Measurements from ENCODE around the gene SLC26A1. TPM values are rescaled to one million over a fixed set of nuclear protein-coding genes. Genes with fewer than 3 reads are reported as not detected.
A peak's percentile ranks its signal among the peaks of the same experiment; 100 is the strongest.

SLC26A1 gene
- total and polyA plus RNA-seq, 2 donors (not counting 3 experiments of a cell fraction or from before 2014, with no cell fraction given) = 0.10 TPM; not detected in 1

DNA sequence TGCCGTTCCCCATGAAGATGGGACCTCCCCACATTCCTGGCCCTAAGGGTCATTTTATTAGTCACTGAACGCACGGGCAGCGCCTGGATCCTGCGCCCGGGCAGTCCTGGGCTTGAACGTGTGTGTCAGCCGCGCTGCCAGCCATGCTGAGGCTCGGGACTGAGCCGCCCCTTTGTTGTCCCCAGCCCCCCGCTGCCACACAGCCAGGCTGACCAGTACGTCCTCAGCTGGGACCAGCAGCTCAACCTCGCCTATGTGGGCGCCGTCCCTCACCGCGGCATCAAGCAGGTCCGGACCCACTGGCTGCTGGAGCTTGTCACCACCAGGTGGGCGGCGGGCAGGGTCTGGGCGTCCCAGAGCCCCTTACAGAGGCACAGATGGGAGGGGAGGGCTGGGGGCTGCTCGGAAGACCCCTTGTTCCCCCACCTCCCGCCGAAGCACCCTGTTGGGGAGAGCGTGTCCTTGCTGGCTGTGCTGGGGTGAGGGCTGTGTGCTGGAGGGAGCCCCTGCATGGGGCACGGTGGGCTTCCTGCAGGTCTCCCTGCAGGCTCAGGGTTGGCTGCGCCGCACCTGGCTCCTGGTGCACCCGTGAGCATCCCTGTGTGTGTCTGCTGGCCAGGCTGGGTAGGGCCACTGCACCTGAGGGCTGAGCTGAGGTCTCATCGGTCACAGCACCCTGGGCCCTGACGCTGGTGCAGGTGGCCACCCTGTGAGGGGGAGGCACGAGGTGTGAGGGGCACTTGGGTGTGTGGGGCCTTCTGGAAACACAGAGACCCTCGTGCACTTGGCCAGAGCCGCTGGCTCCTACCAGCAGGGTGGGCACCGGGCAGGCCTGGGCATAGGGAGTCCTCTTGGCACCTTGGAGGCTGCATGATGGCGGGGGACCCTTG lies 5.3 kb downstream of the SLC26A1 start:
- no peaks in the 10 kb centered on the region for H3K9me3 ChIP-seq (replicated peaks; ENCODE audit: control insufficient read depth, insufficient read depth, low read length)
- intact Hi-C loops (cut with micrococcal nuclease) (loop anchor here (1.0 to 5.0 kb wide), 5 partner anchors 15 to 246 kb away; partner anchors contain the start of genes DGKQ, GAK and TMEM175), dilution Hi-C loops (cut with MboI; ENCODE audit: extremely low pct_ligation_motif_present, low sequenced_read_pairs) (no loop called here)
- FAIRE-seq (no peak), DNase-seq (ENCODE audit: low read depth, low spot score) (no peak)
- no peaks in the 10 kb centered on the region for H3K27me3 ChIP-seq (ENCODE audit: control insufficient read depth in 2 of 2, insufficient read depth in 2 of 2, low read length in 2 of 2)
- H4K20me1 ChIP-seq (replicated peaks; ENCODE audit: control insufficient read depth, extremely low read depth, insufficient read depth, low read length) = no peaks in the 10 kb centered on the region
- BruUV-seq (replicated peaks) = no TSS peak
- H3K9ac ChIP-seq (replicated peaks; ENCODE audit: extremely low read depth, insufficient read depth, low read length) = no peak overlapping the region
- no peak overlapping the region for H2AFZ ChIP-seq (ENCODE audit: low read depth, low read length)
- TF ChIP-seq MYC (IDR thresholded peaks at IDR 0.05; ENCODE audit: low read depth, low read length) (no peak), JUN (IDR thresholded peaks at IDR 0.05; ENCODE audit: borderline replicate concordance, insufficient read depth, insufficient read length, low read depth) (no peak), FOS (IDR thresholded peaks at IDR 0.05; ENCODE audit: borderline replicate concordance, insufficient read depth, low read length) (no peak), POLR2A (IDR thresholded peaks at IDR 0.05; ENCODE audit: low read depth, low read length) (no peak)
- TF ChIP-seq, protein P1, sequence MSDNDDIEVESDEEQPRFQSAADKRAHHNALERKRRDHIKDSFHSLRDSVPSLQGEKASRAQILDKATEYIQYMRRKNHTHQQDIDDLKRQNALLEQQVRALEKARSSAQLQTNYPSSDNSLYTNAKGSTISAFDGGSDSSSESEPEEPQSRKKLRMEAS (IDR thresholded peaks at IDR 0.05; ENCODE audit: insufficient read depth, insufficient read length) = no peak
- TF ChIP-seq, protein P2, sequence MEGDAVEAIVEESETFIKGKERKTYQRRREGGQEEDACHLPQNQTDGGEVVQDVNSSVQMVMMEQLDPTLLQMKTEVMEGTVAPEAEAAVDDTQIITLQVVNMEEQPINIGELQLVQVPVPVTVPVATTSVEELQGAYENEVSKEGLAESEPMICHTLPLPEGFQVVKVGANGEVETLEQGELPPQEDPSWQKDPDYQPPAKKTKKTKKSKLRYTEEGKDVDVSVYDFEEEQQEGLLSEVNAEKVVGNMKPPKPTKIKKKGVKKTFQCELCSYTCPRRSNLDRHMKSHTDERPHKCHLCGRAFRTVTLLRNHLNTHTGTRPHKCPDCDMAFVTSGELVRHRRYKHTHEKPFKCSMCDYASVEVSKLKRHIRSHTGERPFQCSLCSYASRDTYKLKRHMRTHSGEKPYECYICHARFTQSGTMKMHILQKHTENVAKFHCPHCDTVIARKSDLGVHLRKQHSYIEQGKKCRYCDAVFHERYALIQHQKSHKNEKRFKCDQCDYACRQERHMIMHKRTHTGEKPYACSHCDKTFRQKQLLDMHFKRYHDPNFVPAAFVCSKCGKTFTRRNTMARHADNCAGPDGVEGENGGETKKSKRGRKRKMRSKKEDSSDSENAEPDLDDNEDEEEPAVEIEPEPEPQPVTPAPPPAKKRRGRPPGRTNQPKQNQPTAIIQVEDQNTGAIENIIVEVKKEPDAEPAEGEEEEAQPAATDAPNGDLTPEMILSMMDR (IDR thresholded peaks at IDR 0.05; ENCODE audit: extremely low read depth in 1 of 2, insufficient read depth in 1 of 2, low read depth in 1 of 2, low read length in 2 of 2) = no peak
- ChIA-PET CTCF (interaction anchor here (0.7 to 2.5 kb wide), 21 partner anchors 10 to 304 kb away, joined by 3 to 35 read pairs (median 4); partner anchors contain the start of genes GAK and TMEM175), POLR2A (no interaction called here)
- H3K79me2 ChIP-seq (ENCODE audit: control insufficient read depth, insufficient read depth, low read length) = no peaks in the 10 kb centered on the region
- peak overlapping the region in 2 of 3 experiments; percentile 67 to 89 for H3K4me3 ChIP-seq (replicated peaks in 1 of 3; ENCODE audit: insufficient read depth in 1 of 3, low read depth in 1 of 3, low read length in 3 of 3)
- no peaks in the 10 kb centered on the region for H3K9me1 ChIP-seq (replicated peaks; ENCODE audit: control insufficient read depth, extremely low read depth, insufficient read depth, low read length)
- no peak overlapping the region for H3K27ac ChIP-seq (ENCODE audit: insufficient read depth, low read depth, low read length)
- peaks cover 0 to 2% of the 10 kb centered on the region in 2 experiments for H3K36me3 ChIP-seq (ENCODE audit: control insufficient read depth in 2 of 2, extremely low read depth in 1 of 2, insufficient read depth in 2 of 2, low read length in 2 of 2)
- H3K4me2 ChIP-seq (ENCODE audit: insufficient read depth, low read length) = peak overlapping the region; percentile 92
- peaks cover 17% of the 10 kb centered on the region for H3K4me1 ChIP-seq (ENCODE audit: control insufficient read depth, extremely low read depth, insufficient read depth, low read length)

Measured in endothelial cell of umbilical vein (primary cell).